ENCODE measurements around the gene CCDC127.

DNA sequence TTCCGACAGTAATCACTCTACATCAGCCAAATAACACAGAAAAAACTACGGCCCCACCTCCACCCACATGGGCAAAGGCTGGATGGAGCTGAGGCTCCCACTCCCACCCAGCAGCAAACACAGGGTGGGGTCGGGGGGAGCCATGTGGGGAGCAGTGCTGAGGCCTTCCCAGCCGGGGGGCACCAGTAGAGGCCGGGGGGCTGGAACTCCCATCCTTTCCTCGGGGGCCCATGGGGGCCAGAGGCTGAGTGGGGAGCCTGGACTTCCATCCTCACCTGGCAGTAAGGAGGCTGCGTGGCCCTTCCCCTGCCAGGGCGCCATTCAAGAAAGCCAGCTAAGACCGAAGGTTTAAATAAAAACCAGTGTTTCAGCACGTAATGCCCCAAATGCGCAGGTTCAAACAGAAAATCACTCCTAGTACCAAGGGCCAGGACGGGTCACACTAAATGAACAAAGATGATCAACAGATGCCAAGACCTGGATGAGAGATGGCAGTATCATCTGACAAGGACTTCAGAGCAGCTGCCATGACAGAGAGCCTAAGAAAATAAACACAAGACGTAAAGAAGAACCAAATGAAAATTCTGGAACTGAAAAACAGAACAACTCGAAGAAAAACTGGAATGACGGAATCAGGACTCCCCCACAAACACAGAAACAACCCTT lies 9.4 kb downstream of the CCDC127 start:
- TF ChIP-seq GATA2 (IDR thresholded peaks at IDR 0.05; ENCODE audit: low read depth, low read length) (no peak), GATA3 (IDR thresholded peaks at IDR 0.05; ENCODE audit: low read depth, low read length) (no peak)

Measured in SH-SY5Y (cell line).